HG02973 (cell line): ENCODE data around the gene PPP1R9A.

Experiments
- ATAC-seq: cut with Tn5 transposase; IDR thresholded peaks from one replicate; pipeline ENCODE4 v1.9.1; 2021; ENCODE audit warnings: moderate library complexity; ENCODE audit not compliant: unreplicated experiment

PPP1R9A gene

DNA sequence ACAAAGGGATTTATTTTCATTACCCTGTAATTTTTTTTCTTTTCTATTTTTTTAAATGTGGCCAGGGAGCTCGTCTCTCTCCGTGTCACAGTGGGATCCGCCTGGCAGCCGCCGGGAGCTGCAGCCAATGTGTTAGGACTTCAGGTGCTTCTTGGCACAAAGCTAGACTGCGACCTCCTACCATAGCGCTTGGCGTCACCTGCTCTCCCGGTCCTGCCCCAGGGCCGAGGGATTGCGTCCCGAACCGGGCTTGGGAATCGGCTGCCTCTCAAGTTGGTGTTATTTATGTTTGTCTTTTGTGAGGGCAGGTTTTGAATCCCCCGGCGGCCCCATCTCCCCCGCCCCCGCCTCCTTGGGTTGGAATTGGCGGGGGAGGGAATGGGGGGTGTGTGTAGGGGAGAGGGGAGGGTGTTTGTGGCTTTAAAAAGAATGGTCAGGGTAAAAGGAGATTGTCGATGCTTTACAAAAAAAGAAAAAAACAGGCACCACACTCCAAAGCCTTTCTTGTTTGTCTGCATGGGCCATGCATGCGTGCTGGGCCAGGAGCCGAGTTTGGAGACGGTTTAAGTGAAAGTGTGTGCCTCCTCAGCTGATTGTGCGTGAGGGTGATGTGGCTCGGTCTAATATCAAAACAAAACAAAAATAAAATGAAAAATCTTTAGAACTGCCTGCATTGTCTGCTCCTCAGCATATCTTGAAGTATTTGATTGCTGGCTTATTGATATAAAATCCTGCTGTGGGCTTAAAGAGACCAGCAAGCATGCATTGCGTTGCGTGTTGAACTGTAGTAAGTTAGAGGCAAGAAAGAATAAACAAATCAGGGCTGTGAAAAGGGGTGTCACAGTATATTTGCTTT, 1.2 kb downstream of the PPP1R9A start:
- ATAC-seq: no peak

DNA sequence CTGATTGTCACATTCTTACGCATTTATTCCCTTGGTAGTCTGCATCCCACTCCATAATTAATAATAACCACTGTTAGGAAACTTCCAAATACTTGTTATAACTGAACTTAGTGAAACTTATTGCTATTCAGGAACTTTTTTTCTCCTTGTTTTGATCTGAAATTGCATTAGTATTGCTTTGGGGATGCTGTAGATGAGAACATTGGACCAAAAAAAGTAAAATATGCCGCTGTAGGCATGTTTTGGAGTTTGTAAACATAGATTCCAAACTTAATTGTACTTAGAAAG, 1.7 kb downstream of the PPP1R9A start:
- no peak for ATAC-seq

DNA sequence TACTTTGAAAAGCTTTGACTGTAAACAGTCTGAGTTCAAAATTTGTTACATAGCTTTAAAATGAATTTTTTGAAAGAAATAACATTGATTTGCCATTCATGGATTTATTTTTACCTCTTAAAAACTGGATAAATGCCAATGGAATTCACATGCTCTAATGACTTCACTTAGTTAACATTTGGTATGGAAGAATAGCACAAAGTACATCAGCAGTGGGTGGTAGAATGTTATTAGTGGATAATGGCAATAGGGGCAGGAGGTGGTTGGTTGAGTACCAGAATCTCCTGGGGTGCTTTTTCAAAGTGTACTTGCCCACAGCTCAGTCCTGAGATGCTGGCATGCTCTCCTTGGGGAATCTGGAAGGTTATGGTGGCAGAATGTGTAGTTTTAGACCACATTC, 4.7 kb downstream of the PPP1R9A start:
- no peak for ATAC-seq

DNA sequence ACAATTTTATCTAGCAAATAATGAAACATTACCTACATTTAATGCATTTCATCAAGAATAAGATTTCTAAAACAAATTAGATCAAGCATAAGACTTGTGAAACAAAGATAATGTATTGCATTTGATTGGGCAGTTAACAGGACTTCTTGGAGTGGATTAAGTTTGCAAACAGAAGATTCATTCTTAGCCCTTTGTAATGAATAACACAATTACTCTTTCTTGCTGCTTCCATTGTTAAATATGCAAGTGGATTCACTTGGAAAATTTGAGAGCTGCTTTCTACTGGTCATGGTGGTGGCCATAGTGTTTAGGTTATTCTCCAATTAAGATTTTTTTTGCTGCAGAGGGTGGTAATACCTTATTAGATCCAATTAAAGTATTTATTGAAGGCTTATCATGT, 6.0 kb downstream of the PPP1R9A start:
- ATAC-seq: no peak

DNA sequence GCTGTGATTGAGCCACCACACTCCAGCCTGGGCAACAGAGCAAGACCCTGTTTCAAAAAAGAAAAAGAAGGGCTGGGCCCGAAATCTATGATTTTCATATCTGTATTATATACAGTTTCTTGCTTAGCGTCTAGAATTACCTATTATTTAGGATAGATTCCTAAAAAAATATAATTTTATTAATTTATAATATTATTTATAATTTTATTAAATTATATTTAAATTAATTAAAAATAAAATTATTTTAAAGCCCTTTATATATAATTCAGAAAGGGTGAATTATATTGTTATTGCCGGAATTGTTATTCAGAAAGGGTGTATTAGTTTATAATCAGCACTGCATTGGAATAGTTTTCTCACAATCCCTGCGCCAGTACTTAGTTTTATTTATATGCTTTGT, 14.5 kb downstream of the PPP1R9A start:
- ATAC-seq: no peak

DNA sequence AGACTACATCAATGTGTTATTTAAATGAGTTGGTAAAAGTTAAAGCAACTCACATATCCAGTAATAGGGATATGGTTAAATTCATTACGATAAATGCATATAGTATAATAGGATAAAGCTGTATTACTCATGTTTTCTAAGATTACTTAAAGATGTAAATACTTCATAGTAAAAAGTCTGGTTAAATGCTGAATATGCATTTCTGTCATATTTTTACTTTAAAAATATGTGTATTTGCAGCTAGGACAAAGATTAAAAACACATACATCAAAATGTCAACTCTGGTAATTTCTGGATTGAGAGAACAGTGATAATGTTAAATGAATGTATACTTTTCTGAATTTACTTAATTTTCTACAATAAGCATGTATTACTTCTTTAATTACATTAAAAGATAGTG, 15.1 kb downstream of the PPP1R9A start:
- no peak for ATAC-seq

DNA sequence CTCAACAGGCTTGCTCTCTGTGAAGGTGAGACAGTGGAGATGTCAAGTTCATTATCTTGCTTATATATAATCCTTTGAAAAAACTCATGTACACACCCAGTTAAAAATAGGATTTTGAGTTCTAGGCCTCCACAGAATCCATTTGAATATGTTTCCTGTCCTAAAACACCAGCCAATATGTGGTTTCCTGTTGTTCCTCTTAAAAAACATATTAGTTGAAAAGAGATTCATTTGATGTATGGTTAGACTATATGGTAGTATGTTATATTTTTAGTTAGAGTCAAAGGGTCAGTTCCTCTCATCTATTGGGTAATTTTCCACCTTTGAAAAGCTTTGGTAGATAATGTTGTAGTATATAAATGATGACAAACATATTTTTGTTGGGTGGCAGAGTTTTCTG, 16.0 kb downstream of the PPP1R9A start:
- ATAC-seq: no peak

DNA sequence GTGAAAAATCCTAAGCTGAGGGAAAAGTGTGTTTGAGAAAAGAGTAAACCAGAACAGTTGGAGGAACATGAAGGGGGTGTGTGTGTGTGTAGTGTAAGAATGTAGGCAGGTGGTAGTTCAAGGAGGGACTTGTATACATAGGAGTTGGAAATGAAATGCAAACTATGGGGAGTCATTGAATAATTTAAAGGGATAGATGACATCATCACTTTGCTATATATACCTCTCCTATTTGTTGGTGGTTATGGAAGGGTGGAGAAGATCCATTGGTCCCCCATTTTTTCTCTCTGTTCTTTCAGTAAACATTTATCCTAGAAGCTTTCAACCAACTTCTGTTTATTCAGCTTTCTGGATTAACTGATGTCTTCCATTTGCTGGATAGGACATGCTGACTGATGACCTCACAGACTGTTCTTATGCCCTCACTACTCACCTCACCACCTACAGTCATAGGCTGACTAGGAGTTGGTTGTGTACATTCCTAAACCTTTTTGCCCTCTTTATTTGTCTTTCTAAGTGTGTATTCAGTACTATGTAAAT, 20.8 kb downstream of the PPP1R9A start:
- no peak for ATAC-seq

DNA sequence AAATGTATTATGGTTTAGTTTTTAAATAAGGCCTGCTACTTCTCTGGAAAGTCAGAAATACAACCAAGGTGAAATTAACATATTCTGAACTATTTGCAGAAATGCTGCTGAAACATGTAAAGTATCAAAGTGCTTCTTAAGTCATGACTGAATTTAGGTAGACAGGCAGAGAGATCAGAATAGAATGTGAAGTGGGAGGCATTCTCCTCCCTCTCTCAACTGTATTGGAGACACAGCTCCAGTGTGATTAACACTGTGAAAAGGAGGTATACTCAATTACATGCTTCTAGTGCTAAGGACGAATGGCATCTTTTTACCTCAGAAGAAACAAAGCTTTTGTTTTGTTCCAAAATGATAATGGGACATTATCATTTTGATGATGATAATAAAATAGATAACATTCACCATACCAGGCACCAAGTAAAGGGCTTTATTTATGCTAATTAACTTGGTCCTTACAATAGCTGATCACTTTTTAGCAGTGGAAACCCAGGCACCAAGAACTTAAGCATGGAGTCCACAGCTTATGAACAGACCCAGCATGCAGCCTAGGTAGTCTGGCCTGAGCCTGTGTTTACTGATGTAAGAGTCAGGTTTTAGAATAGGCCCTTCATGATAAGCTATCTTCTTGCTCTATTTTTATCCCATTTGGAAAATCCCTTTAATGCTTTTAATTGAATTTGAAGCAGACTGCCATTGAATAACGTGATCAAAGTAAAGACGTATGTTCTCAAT, 26.0 kb downstream of the PPP1R9A start:
- no peak for ATAC-seq

DNA sequence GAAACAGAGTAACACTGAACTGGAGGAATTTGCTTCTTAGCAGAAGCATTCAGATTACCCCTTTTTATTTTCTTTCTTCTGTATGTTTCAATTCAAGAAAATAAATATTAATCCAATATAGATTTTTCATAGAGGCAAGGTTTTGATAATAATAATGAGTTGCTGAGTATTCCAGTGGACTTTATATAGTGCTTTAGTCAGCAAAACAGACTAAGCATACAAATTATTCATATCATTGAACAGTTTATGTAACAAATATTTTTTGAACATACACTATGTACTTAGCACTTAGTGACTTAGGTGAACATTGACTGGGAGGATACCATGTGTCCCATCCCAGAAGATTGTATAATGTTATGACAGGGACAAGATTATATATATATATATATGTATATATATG, 32.0 kb downstream of the PPP1R9A start:
- ATAC-seq: no peak

DNA sequence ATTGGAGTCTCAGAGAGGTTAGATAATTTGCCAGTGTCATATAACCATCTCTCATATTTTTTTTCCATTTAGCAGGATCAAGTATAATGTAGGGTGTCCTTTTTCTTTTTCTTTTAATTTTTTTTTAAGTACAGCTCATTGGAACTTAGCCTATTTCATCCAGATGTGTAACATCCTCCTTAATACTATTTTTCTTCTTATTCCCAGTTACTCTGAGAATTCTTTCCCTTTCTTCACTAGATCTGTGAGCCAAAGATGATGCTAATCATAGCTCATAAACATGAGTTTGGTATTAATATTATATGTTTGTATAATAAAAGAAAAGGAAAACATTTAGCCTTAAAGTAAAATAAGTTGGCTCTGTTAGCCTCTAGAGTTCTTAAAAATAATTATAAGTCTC, 32.8 kb downstream of the PPP1R9A start:
- ATAC-seq: no peak

DNA sequence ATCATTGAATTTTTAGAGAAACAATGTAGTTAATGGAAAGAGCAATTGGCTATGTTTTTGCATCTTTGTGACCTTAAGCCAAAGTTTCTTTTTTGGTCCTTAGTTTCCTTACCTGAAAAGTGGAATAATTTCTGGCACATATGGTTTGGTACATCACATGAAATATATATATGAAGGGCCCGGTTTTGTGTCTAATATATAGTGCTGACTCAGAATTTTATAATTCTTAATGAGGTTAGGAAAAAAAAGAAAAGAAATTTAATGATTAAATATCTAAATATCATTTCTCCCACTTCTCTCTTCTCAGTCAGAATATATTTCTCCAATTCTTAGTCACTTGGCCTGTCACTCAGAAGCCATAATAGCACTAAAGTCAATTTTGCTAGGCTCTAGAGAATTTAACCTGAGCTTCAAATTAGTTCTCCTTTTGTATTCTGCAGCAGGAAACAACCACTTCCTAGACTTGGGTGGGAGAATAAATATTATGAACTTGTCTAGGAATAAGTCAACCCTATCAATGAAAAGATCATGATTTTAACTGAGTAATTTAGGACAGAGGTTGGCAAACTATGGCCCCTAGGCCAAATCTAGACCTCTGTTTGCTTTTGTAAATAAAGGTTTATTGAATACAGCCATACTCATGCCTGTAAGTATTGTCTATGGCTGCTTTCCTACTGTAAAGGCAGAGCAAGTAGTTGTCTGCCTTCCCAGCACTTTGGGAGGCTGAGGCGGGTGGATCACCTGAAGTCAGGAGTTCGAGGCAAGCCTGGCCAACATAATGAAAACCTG, 34.6 kb downstream of the PPP1R9A start:
- ATAC-seq: no peak

DNA sequence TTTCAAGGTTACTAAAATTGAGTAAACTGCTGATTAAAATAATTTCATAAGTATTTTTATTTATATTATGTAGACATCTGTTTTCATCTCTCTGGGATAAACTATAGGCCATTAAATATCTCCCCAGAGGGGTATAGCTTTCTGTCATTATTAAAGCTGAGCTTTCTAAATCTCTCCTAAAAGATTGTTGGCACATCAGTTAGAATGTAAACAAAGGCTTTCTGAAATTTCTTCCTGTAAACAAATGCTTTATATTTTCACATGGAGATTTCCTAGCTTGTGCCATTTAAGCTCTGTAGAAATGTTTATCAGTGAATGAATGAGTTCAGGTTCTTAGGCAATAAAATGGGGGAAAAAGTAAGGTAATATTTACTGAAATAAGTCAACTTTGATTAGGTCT, 35.7 kb downstream of the PPP1R9A start:
- ATAC-seq: no peak

DNA sequence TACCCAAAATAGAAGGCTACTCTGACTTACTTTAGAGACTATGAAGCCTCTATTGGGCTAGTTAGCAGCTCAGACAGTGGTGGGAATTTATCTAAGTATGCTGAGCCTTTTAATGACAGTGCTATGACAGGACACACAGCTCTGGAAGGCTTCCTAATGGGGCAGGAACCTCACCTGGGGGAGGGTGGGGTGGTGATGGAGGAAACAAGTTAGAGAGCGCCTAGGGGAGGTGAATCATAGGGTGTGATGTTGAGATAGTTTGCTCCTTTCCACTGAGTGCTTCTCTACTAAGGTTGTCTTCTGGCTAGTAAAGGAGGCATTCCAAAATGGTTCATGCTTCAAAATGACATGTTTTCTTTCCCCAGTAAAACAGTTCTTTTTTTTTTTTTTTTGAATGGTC, 42.1 kb downstream of the PPP1R9A start:
- no peak for ATAC-seq

DNA sequence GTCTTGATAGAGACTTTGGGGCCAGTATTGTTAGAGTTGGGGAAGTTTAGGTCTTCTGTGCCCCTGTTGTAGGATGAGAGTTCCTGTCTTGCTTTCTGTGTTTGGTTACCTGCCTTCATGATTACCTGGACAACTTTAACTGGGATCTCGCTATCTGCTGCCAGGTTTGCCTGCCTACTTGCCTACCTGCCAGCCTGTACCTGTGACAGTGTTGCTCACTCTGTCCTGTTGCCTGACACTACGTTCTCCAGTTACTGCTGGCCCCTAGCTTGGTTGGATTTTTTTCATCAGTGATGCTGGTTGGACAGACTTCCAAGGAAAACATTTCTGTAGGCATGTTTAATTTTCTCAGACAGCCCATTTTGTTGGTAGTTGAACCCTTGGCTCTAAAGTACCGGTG, 48.4 kb downstream of the PPP1R9A start:
- ATAC-seq: no peak

DNA sequence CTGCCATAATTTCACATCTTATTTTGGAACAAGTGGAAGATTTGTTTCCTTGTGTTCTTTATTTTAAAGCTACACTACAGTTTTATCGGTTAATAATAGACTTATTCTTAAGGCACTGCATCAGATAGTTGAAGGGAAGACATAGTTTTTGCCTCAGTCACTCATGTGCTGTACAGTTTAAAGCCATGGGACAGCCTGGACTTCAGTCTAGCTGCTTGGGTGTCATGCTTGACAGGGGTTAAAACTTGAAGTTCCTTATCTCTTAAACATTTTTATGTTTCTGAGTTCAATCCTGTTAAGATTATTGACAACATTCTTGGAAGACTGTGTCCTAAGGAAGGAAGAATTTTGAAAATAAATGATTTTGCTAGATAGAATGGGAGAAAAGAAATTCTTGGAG, 49.7 kb downstream of the PPP1R9A start:
- no peak for ATAC-seq

DNA sequence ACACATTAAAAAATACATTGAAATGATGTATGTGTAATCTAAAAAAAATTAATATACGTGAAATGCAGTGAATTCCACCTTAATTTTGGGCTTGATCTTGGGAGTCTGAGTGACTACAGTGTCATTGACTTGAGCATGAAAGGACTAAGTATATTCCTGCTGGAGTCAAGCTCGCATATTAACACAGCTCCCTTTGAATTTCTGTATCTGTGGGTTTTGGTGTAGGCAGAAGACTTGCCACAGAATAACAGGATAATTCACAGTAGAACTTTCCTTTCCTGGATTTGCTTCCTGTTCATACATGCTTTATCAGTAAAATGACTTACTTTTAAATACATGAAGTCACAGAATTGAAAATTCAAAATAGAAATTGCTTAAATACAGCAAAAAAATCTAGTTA, 55.3 kb downstream of the PPP1R9A start:
- no peak for ATAC-seq

DNA sequence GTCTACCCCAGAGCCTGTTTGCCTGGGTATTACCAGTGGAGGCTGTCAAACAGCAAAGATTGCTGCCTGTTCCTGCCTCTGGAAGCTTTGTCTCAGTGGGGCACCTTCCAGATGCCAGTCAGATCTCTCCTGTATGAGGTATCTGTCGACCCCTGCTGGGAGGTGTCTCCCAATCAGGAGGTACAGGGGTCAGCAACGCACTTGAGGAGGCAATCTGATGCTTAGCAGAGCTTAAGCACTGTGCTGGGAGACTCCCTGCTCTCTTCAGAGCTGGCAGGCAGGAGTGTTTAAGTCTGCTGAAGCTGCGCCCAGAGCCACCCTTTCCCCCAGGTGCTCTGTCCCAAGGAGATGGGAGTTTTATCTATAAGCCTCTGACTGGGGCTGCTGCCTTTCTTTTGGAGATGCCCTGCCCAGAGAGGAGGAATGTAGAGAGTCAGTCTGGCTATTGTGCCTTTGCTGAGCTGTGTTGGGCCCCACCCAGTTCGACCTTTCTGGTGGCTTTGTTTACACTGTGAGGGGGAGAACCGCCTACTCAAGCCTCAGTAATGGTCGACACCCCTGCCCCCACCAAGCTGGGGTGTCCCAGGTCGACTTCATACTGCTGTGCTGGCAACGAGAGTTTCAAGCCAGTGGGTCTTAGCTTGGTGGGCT, 62.2 kb downstream of the PPP1R9A start:
- ATAC-seq: no peak

DNA sequence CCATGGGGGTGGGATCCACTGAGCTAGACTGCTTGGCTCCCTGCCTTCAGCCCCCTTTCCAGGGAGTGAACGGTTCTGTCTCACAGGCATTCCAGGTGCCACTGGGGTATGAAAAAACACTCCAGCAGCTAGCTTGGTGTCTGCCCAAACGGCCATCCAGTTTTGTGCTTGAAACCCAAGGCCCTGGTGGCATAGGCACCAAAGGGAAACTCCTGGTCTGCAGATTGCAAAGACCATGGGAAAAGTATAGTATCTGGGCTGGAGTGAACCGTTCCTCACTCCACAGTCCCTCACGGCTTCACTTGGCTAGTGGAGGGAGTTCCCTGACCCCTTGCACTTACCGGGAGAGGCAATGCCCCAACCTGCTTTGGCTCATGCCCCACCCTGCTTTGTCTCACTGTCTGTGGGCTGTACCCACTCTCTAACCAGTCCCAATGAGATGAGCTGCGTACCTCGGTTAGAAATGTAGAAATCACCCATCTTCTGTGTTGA, 62.7 kb downstream of the PPP1R9A start:
- ATAC-seq: no peak

DNA sequence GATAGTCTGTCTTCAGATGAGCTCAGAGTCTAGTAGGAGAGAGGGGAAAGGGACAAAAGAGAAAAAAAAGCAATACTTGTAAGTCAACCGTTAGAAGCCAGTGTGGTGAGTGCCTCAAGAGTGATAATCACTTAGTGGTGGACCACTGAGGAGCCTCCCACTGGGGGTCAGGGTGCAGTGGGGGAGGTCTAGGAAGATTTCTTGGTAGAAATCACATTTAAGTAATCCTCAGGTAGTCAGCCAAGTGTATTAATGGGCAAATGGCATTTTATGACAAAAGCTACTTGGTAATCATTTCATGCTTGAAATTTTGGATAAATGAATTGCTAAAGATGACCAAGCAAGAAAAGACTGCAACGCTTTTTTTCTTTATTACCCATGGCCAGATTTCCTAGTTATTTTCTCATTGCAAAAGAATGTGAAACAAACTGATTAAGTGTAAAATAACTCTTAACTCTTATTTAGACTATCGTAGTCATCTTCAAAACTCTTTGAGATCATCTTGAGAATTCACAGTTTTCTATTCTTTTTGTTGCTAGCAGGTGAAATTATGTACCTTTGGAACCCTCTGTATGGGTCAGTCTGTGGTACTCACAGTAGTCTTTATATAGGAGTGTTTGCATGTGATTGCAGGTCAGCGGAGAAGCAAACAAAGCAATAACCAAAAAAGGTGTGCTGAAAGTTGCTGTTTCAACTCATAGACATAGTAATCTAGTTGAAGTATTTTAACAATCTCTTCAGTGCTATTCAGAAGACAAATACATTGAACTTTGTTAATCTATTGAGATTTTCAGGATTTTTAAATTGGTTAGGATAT, 63.9 kb downstream of the PPP1R9A start:
- no peak for ATAC-seq
